ENCODE results near the gene ZNF710. TPM values are rescaled to one million over a fixed set of nuclear protein-coding genes. Genes with fewer than 3 reads are reported as not detected.

The ZNF710 gene
- total RNA-seq, 2 experiments from 2014 or later: 14.1 to 16.6 TPM

DNA sequence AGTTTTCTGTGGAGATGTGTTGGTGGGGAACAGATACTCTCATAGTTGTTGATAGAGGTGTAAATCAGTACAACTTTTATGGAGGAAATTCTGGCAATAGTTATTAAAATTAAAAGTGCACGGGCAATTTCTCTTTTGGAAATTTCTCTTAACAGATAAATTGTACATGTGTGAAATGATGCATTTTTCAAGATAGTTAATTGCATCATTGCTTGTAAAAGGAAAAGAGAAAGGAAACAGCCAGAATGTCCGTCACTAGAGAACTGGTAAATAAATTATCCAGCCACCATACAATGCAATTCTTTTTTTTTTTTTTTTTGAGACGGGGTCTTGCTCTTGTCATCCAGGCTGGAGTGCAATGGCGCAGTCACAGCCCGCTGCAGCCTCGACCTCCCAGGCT is 14.2 kb downstream of the ZNF710 start:
- no peak overlapping the region for H3K4me3 Mint-ChIP-seq
- peaks cover 9% of the 10 kb centered on the region for H3K9me3 Mint-ChIP-seq (ENCODE audit: low read depth)
- ATAC-seq: no peak
- CTCF ChIA-PET: no interaction called here
- DNase-seq: no peak
- peaks cover 20% of the 10 kb centered on the region for H3K4me1 Mint-ChIP-seq
- peaks cover 31% of the 10 kb centered on the region for H3K36me3 Mint-ChIP-seq
- no peaks in the 10 kb centered on the region for H3K27me3 Mint-ChIP-seq
- no peak overlapping the region for H3K27ac Mint-ChIP-seq

DNA sequence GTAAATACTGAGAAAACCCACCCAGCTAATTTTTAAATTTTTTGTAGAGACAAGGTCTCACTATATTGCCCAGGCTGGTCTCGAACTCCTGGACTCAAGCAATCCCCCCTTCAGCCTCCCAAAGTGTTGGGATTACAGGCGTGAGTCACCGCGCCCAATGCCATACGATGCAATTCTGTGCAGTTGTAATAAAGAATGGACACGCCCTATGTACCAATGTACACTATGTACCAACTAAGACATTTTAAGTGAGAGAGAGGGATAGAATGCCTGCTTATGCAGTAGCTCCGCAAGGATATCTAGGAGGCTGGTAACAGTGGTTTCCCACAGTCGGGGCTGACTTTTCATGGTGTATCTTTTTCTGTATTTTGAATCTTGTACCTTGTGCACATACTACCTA is 14.6 kb downstream of the ZNF710 start:
- Mint-ChIP-seq H3K36me3 (peaks cover 29% of the 10 kb centered on the region), H3K4me1 (peaks cover 20% of the 10 kb centered on the region), H3K27me3 (no peaks in the 10 kb centered on the region), H3K9me3 (ENCODE audit: low read depth) (peaks cover 9% of the 10 kb centered on the region), H3K27ac (no peak overlapping the region), H3K4me3 (no peak overlapping the region)
- DNase-seq (no peak), ATAC-seq (no peak)
- CTCF ChIA-PET: no interaction called here

DNA sequence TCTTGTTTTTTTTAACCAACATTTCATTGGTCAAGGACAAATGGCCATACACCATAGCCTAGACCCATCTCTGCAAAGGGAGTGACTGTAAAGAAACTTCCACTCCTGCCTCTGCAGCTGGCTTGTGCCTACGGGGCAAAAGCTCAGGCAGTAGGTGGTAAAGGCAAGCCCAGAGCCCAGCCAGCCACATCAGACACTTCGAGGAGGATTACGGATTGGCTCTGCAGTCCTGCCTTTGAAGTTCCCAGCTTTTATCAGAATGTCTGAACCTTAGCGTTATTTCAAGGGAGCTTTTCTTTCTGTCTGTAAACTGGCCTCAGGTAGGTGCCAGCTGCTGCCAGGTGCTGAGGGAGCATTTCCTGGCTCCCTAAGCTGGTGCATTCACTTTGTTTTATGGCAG is 15.6 kb downstream of the ZNF710 start:
- DNase-seq (peak; percentile 4), ATAC-seq (no peak)
- Mint-ChIP-seq H3K4me1 (peaks cover 20% of the 10 kb centered on the region), H3K27ac (no peak overlapping the region), H3K27me3 (no peaks in the 10 kb centered on the region), H3K4me3 (no peak overlapping the region), H3K9me3 (ENCODE audit: low read depth) (peaks cover 5% of the 10 kb centered on the region), H3K36me3 (peaks cover 23% of the 10 kb centered on the region)
- CTCF ChIA-PET: no interaction called here

DNA sequence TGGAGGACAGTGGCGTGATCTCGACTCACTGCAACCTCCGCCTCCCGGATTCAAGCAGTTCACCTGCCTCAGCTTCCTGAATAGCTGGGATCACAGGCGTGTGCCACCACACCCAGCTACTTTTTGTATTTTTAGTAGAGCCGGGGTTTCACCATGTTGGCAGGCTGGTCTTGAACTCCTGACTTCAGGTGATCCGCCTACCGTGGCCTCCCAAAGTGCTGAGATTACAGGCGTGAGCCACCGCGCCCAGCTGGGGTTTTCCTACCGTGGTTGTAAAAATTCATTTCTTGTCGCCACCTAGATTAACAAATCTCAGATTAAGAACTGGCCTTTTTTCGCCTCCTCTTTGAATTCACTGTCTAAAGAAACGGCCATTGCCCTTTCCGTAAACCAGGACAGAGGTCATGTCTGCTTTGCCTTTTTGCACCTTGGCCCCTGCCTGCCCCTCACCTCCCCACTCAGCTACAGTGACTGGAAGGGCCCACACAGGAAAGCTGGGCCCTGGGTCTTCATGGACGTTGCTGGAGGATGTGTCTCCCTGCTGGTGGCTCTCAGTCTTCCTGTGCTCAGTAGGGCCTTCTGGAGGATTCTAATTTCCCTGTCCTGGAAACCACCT is 17.2 kb downstream of the ZNF710 start:
- DNase-seq (peak; percentile 37), ATAC-seq (no peak)
- Mint-ChIP-seq H3K4me1 (peaks cover 16% of the 10 kb centered on the region), H3K4me3 (no peak overlapping the region), H3K27me3 (no peaks in the 10 kb centered on the region), H3K9me3 (ENCODE audit: low read depth) (peaks cover 4% of the 10 kb centered on the region), H3K36me3 (peaks cover 11% of the 10 kb centered on the region), H3K27ac (no peak overlapping the region)
- CTCF ChIA-PET: interaction anchor here (1.3 kb wide), 1 partner anchor 12 kb away, joined by 4 read pairs; no protein-coding TSS in a partner anchor

DNA sequence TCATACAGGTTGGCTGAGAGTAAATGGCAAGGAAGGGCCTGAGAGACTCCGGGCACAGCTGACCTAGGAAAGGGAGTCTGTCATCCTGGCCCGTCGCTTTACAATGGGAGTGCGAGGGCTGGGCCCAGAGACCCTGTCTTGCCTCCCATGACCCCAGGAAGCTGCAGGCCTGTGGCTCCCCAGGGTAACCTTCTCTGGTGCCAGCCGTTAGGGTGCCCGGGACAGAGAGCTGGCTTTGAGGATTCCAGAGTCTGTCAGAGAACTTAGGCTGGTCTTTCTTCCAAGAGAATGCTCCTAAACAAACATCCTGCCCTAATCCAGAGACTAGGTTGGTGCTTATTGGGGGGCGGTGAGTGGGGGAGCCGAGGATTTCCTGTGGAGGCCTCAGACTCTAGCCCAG is 18.5 kb downstream of the ZNF710 start:
- DNase-seq: peak; percentile 25
- CTCF ChIA-PET: no interaction called here

DNA sequence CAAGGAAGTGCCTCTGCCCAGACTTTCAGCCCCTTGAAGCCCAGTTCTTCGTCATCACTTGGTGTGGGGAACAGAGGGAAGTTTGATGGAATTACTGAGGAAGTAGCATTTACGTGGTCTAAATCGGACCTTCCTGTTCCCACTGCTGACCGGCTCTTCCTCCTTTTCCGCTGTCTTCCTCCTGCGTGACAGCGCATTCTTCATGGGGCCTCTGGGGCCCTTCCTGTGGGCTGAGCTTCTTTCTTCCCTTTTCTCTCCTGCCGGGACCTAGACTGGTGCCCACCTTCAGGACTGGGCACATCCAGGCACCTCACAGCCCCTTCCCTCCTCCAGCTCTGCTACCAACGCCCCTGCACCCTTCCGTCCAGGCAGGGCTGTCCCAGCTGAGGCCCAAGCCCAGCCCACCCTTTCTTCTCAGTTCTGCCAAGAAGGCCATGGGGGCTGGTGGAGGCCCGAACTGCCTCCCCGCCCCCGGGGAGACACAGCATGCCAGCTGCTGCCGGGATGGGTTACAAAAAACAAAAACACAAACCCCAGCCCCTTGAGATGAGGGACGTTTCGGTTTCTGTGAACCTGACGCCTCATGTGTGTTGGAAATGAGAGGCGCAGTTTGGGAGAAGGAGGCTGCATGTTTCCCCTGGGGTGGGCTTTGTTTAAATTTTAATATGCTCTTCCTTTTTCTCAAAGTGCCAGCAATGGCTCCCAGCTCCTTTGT is 19.1 kb downstream of the ZNF710 start:
- Mint-ChIP-seq H3K27me3 (no peaks in the 10 kb centered on the region), H3K4me1 (peaks cover 9% of the 10 kb centered on the region), H3K9me3 (ENCODE audit: low read depth) (no peaks in the 10 kb centered on the region), H3K27ac (no peak overlapping the region), H3K4me3 (no peak overlapping the region), H3K36me3 (peaks cover 3% of the 10 kb centered on the region)
- DNase-seq: no peak
- ATAC-seq: no peak
- CTCF ChIA-PET: no interaction called here

More for the DNA sequence above, 18.5 kb downstream of the ZNF710 start:
- Mint-ChIP-seq H3K9me3 (ENCODE audit: low read depth) (no peaks in the 10 kb centered on the region), H3K36me3 (peaks cover 3% of the 10 kb centered on the region), H3K27ac (no peak overlapping the region), H3K4me1 (peaks cover 9% of the 10 kb centered on the region), H3K4me3 (no peak overlapping the region), H3K27me3 (no peaks in the 10 kb centered on the region)
- ATAC-seq: no peak

DNA sequence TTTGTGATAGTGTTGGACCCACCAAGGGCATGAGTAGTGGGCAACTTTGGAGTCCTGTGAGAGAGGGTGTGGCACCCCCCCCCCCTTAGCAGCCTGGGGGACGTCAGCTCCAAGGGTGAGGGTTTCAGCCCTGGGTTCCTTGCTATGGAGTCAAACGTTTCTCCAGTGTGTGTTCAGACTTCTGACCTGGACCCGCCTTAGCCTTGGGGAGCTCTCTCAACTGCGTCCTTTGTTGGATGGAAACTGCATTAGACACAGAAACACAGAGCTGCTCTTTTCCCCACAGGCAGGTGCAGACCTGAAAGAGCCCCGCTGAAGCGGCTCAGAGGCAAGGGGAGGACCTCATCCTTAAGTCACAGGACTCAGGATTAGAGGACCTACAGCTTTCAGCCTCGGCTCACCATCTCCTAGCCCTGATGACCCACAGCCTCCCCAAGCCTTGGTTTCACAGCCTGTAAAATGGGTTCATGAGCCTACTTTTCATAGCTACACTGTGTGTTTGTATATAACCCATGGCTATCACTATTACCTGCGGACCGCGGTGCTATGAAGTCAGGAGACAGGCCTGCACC is 19.9 kb downstream of the ZNF710 start:
- H3K4me1 Mint-ChIP-seq: peaks cover 9% of the 10 kb centered on the region
- H3K9me3 Mint-ChIP-seq (ENCODE audit: low read depth): no peaks in the 10 kb centered on the region
- CTCF ChIA-PET: no interaction called here
- ATAC-seq (no peak), DNase-seq (no peak)
- no peaks in the 10 kb centered on the region for H3K27me3 Mint-ChIP-seq
- no peak overlapping the region for H3K27ac Mint-ChIP-seq
- peaks cover 3% of the 10 kb centered on the region for H3K36me3 Mint-ChIP-seq
- no peak overlapping the region for H3K4me3 Mint-ChIP-seq

DNA sequence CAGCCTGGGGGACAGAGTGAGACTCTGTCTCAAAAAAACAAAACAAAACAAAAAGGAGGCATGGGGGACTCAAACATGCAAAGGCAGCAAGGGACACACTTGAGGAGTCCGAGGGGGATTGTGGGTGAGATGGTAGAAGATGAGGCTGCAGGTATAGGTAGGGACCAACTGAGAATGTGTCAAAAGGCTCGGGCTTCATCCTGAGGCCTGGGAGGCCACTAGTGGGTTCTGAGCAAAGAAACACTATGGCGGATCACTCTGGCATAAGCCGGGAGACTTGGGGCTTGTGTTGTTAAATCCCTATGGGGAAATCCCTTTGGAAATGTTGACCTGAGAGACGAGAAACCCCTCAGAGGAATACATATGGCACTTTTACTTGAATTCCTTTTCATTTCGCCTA is 21.2 kb downstream of the ZNF710 start:
- DNase-seq (no peak), ATAC-seq (no peak)
- Mint-ChIP-seq H3K9me3 (ENCODE audit: low read depth) (no peaks in the 10 kb centered on the region), H3K36me3 (peaks cover 3% of the 10 kb centered on the region), H3K27ac (no peak overlapping the region), H3K4me1 (peaks cover 9% of the 10 kb centered on the region), H3K27me3 (no peaks in the 10 kb centered on the region), H3K4me3 (no peak overlapping the region)
- CTCF ChIA-PET: interaction anchor here (0.5 to 1.7 kb wide), 2 partner anchors 11 to 1123 kb away, joined by 3 to 4 read pairs; no protein-coding TSS in a partner anchor

DNA sequence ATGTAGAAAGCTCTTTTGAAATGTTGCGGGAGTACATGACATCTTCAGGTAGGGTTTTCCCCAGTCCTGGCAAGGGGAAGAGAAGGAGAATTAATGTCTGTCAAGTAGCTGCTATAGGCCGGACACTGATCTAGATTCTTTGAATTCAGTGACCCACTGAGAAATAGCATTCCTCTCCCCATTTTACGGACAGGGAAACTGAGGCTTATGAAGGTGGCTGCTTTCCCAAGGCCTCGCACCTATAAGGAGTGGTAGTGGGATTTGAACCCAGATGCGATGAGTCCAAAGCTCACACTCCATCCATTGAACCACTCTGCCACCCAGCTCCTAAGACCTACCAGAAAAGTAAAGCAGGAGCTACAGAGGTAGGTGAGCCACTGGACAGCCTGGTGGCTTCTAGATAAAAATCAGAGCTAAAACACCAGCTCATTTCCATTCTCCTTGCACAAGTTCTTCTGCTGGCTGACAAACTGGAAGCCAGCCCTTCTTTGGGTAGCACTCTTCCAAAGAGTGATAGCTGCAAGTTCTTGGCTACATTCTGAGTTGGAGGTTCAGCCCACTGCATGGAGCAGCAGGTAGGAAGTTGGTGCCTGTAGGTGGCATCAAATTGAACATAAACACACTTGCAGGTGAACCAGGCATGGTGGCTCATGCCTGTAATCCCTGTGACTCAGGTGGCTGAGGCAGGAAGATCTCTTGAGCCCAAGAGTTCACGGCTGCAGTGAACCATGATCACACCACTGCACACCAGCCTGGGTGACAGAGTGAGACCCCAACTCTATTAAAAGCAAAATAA is 22.0 kb downstream of the ZNF710 start:
- CTCF ChIA-PET: interaction anchor here (0.5 to 1.7 kb wide), 3 partner anchors 10 to 1122 kb away, joined by 3 to 4 read pairs (median 3); no protein-coding TSS in a partner anchor
- Mint-ChIP-seq H3K4me1 (peaks cover 8% of the 10 kb centered on the region), H3K4me3 (no peak overlapping the region), H3K36me3 (peaks cover 2% of the 10 kb centered on the region), H3K27me3 (no peaks in the 10 kb centered on the region), H3K9me3 (ENCODE audit: low read depth) (no peaks in the 10 kb centered on the region), H3K27ac (no peak overlapping the region)
- DNase-seq (no peak), ATAC-seq (no peak)

DNA sequence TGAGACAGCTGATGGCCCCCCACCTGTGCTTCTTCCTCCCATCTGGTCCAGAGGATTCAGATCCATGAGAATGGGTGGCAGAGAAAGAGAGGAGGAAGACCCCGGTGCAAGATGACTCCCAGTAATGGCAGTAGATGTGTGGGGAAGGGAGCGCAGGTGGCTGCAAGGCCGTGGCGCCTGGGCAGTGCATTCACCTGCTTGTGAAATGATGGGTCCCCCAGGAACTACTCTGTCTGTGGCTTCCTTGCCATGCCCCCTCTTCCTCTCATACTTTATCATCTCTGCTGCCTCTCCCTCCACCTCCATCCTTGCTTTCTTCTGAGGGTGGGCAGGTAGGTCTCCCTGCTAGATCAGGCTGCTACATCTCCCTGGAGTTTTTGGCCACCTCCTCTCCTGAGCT is 23.3 kb downstream of the ZNF710 start:
- Mint-ChIP-seq H3K27me3 (no peaks in the 10 kb centered on the region), H3K36me3 (peaks cover 6% of the 10 kb centered on the region), H3K27ac (no peak overlapping the region), H3K4me3 (no peak overlapping the region), H3K9me3 (ENCODE audit: low read depth) (no peaks in the 10 kb centered on the region), H3K4me1 (peaks cover 11% of the 10 kb centered on the region)
- ATAC-seq (no peak), DNase-seq (no peak)
- CTCF ChIA-PET: no interaction called here

DNA sequence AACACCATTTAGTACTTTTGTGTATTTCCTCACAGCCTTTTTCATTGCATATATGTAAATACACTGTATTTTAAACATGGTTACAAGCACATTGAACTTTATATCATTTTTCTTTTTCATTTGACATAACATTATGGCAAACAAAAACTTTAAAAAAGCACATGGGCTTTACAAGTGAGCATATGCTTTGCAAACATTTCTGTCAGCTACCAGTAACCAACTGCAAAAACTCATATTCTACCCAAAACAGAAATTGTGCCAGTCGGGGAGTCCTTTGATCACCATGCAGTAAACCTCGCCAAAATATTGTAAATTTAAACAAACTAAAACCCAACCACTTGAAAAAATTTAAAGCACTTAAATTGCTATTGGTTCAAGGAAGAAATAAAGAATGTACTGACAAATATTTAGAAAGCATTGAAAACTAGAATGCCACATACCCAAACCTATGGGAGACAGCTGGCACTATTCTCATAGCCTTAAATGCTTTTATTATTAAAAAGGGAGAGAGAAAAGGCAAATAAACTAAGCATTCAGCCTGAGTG is 24.4 kb downstream of the ZNF710 start:
- Mint-ChIP-seq H3K27me3 (no peaks in the 10 kb centered on the region), H3K4me1 (peaks cover 13% of the 10 kb centered on the region), H3K4me3 (no peak overlapping the region), H3K27ac (no peak overlapping the region), H3K36me3 (peaks cover 6% of the 10 kb centered on the region), H3K9me3 (ENCODE audit: low read depth) (no peaks in the 10 kb centered on the region)
- CTCF ChIA-PET: no interaction called here
- DNase-seq (no peak), ATAC-seq (no peak)

DNA sequence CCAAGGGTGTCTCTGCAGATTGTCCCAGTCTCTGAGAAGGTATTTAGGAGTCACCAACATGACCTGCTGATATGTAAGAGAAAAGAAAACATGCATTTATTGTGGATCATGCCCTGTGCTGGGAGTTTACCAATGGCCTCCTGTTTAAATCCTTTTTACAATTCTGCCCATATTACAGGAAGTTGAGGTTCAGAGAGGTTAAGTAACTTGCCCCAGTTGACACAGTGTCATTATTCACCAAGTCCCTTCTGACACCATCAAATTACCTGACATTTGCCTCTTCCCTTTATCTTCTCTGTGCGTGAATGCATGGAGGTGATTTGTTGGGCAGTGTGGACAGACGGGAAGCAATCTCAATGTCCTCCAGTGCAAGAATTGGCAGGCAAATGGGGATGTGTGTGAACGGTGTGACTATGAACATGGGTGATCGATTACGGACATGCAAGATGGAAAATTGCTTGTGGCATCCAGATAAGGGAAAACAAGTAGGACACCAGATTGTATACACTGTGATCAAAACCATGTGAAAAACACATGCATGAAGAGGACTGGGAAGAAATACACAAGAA is 27.3 kb downstream of the ZNF710 start:
- no peak overlapping the region for H3K27ac Mint-ChIP-seq
- DNase-seq: no peak

DNA sequence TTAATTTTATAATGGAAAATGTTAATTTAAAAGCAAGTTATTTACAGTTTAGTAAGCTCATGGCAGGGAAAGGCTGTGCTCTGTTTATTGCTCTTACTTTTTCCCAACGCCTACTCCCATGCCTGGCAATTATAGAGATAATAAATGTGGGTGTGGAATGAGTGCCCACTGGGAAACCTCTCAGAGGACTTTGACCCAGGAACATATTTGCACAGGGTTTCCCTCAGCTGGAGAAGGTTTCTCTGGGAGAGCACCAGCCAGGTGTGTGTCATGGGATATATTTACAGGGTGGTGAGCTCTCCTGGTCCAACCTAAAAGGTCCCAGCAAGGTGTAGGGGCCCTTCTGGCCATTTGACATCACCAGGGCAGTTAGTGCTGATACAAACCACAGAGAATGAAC is 27.9 kb downstream of the ZNF710 start:
- H3K36me3 Mint-ChIP-seq: peaks cover 6% of the 10 kb centered on the region
- no peaks in the 10 kb centered on the region for H3K27me3 Mint-ChIP-seq
- H3K27ac Mint-ChIP-seq: no peak overlapping the region
- CTCF ChIA-PET: no interaction called here
- ATAC-seq (no peak), DNase-seq (no peak)
- no peaks in the 10 kb centered on the region for H3K9me3 Mint-ChIP-seq (ENCODE audit: low read depth)
- H3K4me1 Mint-ChIP-seq: peaks cover 35% of the 10 kb centered on the region
- no peak overlapping the region for H3K4me3 Mint-ChIP-seq

More for the DNA sequence above, 27.3 kb downstream of the ZNF710 start:
- Mint-ChIP-seq H3K9me3 (ENCODE audit: low read depth) (no peaks in the 10 kb centered on the region), H3K4me1 (peaks cover 29% of the 10 kb centered on the region), H3K27me3 (no peaks in the 10 kb centered on the region), H3K36me3 (peaks cover 6% of the 10 kb centered on the region), H3K4me3 (no peak overlapping the region)
- CTCF ChIA-PET: no interaction called here
- ATAC-seq: no peak

Measured in activated CD8-positive, alpha-beta memory T cell treated with anti-CD3 and anti-CD28 coated beads, Interleukin-2, amount 10 ng/mL, durations not matched to agents 7 days and 5 days (primary cell).